Osteoblast (primary cell): ENCODE results near the gene CELA2A. TPM values are rescaled to one million over a fixed set of nuclear protein-coding genes. Genes with fewer than 3 reads are reported as not detected.

Experiments used
- total RNA-seq: library from RNA; depleted of rRNA; stranded (reverse); fragments of >200 nt; gene quantifications from 2 replicates; pipeline ENCODE4 v1.2.3, GENCODE V29; 2012

The CELA2A gene
- total RNA-seq, 1 donor, result not detected

Other genes with a start within 250 kb of the CELA2A start
- 0.72 and 1.8 TPM in 2 replicates for gene FHAD1, start 209.5 kb upstream of the CELA2A start, total RNA-seq
- gene EFHD2, start 46.8 kb upstream of the CELA2A start, total RNA-seq, result 35.8 and 36.8 TPM in 2 replicates
- not detected in 2 replicates for gene CTRC, start 18.3 kb upstream of the CELA2A start, total RNA-seq
- gene CELA2B, start 19.4 kb downstream of the CELA2A start, total RNA-seq, result 0.36 TPM in 1 of 2 replicates, not detected in the other
- gene CASP9, start 67.5 kb downstream of the CELA2A start, total RNA-seq, result 10.0 and 10.9 TPM in 2 replicates
- gene DNAJC16, start 70.1 kb downstream of the CELA2A start, total RNA-seq, result 19.2 and 22.4 TPM in 2 replicates
- 2.2 and 2.7 TPM in 2 replicates for gene AGMAT, start 128.3 kb downstream of the CELA2A start, total RNA-seq
- gene DDI2, start 160.7 kb downstream of the CELA2A start, total RNA-seq, result 29.3 and 29.5 TPM in 2 replicates
- 123 and 132 TPM in 2 replicates for gene PLEKHM2, start 227.6 kb downstream of the CELA2A start, total RNA-seq